ENCODE data around the gene GATA3.

Gene GATA3

GRCh38 chr10:8114741-8115617 is 60.5 kb downstream of the GATA3 start:
- no peak for ATAC-seq
- Mint-ChIP-seq H3K9me3 (no peaks in the 10 kb centered on the region), H3K27ac (no peak overlapping the region), H3K4me1 (no peaks in the 10 kb centered on the region), H3K4me3 (no peak overlapping the region), H3K27me3 (no peaks in the 10 kb centered on the region), H3K36me3 (no peaks in the 10 kb centered on the region)

GRCh38 chr10:8115618-8115980 is 61.1 kb downstream of the GATA3 start:
- Mint-ChIP-seq H3K36me3 (no peaks in the 10 kb centered on the region), H3K4me3 (no peak overlapping the region), H3K4me1 (no peaks in the 10 kb centered on the region), H3K9me3 (no peaks in the 10 kb centered on the region), H3K27me3 (no peaks in the 10 kb centered on the region), H3K27ac (no peak overlapping the region)
- ATAC-seq, result no peak

GRCh38 chr10:8116474-8116873 is 62.0 kb downstream of the GATA3 start:
- no peak overlapping the region for H3K4me3 Mint-ChIP-seq
- H3K36me3 Mint-ChIP-seq, result no peaks in the 10 kb centered on the region
- no peaks in the 10 kb centered on the region for H3K27me3 Mint-ChIP-seq
- no peak for ATAC-seq
- H3K4me1 Mint-ChIP-seq, result no peaks in the 10 kb centered on the region
- H3K27ac Mint-ChIP-seq, result no peak overlapping the region
- H3K9me3 Mint-ChIP-seq, result no peaks in the 10 kb centered on the region

- Mint-ChIP-seq H3K36me3 (no peaks in the 10 kb centered on the region), H3K9me3 (no peaks in the 10 kb centered on the region), H3K4me1 (no peaks in the 10 kb centered on the region)
These were observed 62.5 kb downstream of the GATA3 start for GRCh38 chr10:8116926-8117493.

GRCh38 chr10:8121201-8121890 is 66.9 kb downstream of the GATA3 start:
- no peak overlapping the region for H3K4me3 Mint-ChIP-seq
- no peaks in the 10 kb centered on the region for H3K36me3 Mint-ChIP-seq
- H3K4me1 Mint-ChIP-seq, result no peaks in the 10 kb centered on the region
- no peak for ATAC-seq
- H3K27ac Mint-ChIP-seq, result no peak overlapping the region
- peaks cover 26% of the 10 kb centered on the region for H3K27me3 Mint-ChIP-seq
- peaks cover 5% of the 10 kb centered on the region for H3K9me3 Mint-ChIP-seq

More at GRCh38 chr10:8116926-8117493, 62.5 kb downstream of the GATA3 start:
- no peak for ATAC-seq
- peaks cover 5% of the 10 kb centered on the region for H3K27me3 Mint-ChIP-seq
- no peak overlapping the region for H3K27ac Mint-ChIP-seq
- H3K4me3 Mint-ChIP-seq, result no peak overlapping the region

GRCh38 chr10:8122611-8123369 is 68.3 kb downstream of the GATA3 start:
- no peaks in the 10 kb centered on the region for H3K36me3 Mint-ChIP-seq
- peaks cover 5% of the 10 kb centered on the region for H3K9me3 Mint-ChIP-seq
- no peak overlapping the region for H3K27ac Mint-ChIP-seq
- H3K27me3 Mint-ChIP-seq, result peaks cover 27% of the 10 kb centered on the region
- H3K4me1 Mint-ChIP-seq, result no peaks in the 10 kb centered on the region
- no peak overlapping the region for H3K4me3 Mint-ChIP-seq
- no peak for ATAC-seq

- peaks cover 5% of the 10 kb centered on the region for H3K9me3 Mint-ChIP-seq
- H3K27ac Mint-ChIP-seq, result no peak overlapping the region
These were observed 69.9 kb downstream of the GATA3 start for GRCh38 chr10:8124436-8124835.

More at GRCh38 chr10:8124436-8124835, 69.9 kb downstream of the GATA3 start:
- H3K4me3 Mint-ChIP-seq, result no peak overlapping the region
- no peaks in the 10 kb centered on the region for H3K36me3 Mint-ChIP-seq
- ATAC-seq, result no peak
- H3K4me1 Mint-ChIP-seq, result no peaks in the 10 kb centered on the region
- peaks cover 27% of the 10 kb centered on the region for H3K27me3 Mint-ChIP-seq

Measured in stimulated activated memory B cell treated with anti-CD40 and anti-IgM and Interleukin-4, amounts not matched to agents 10 μg/mL and 1 μg/mL and 100 μg/mL, for 72 hours (primary cell).